Activated T-helper 1 cell treated with anti-CD3 and anti-CD28 coated beads, Interleukin-12 subunit alpha, Interleukin-12 subunit beta, Interleukin-2, Interleukin-4 antibody, amounts not matched to agents 30 ng/mL and 10 ng/mL and 1 ng/mL, durations not matched to agents 14 hours and 24 hours and 36 hours (primary cell): ENCODE results near the gene ALDH4A1. TPM values are rescaled to one million over a fixed set of nuclear protein-coding genes. Genes with fewer than 3 reads are reported as not detected.
A peak's percentile ranks its signal among the peaks of the same experiment; 100 is the strongest.
"Not testable (repeated sequence)": the region's sequence is repeated elsewhere in the genome, so short reads cannot be mapped to it uniquely, and the experiment has no call there.

ENCODE experiments used
- DNase-seq: peaks from one replicate; pipeline ENCODE4 v3.0.0; 2021; ENCODE audit warnings: low spot score
- H3K27ac Mint-ChIP-seq: one replicate; pipeline ENCODE4 v1.8.0; 2021; ENCODE audit warnings: mild to moderate bottlenecking, mixed read lengths
- H3K27me3 Mint-ChIP-seq: one replicate; pipeline ENCODE4 v1.8.0; 2022; ENCODE audit warnings: mild to moderate bottlenecking, moderate library complexity, mixed read lengths; ENCODE audit not compliant: insufficient read depth
- H3K36me3 Mint-ChIP-seq: one replicate; pipeline ENCODE4 v1.8.0; 2021; ENCODE audit warnings: low read depth, mixed read lengths
- H3K4me1 Mint-ChIP-seq: one replicate; pipeline ENCODE4 v1.8.0; 2021; ENCODE audit warnings: low read depth, mixed read lengths
- H3K4me3 Mint-ChIP-seq: one replicate; pipeline ENCODE4 v1.8.0; 2021; ENCODE audit warnings: mild to moderate bottlenecking, moderate library complexity, mixed read lengths
- H3K9me3 Mint-ChIP-seq: one replicate; pipeline ENCODE4 v1.8.0; 2021; ENCODE audit warnings: mixed read lengths
- intact Hi-C: fragments of 100-400 bp; cut with micrococcal nuclease; formaldehyde crosslinking; loops from one replicate; pipeline ENCODE4 v1.15.1; 2024
- total RNA-seq: library from RNA; stranded (reverse); gene quantifications from 2 replicates; pipeline ENCODE4 v1.2.3, GENCODE V29; 2022

ALDH4A1 gene
- total RNA-seq, 1 donor from 2014 or later: 4.4 TPM

DNA sequence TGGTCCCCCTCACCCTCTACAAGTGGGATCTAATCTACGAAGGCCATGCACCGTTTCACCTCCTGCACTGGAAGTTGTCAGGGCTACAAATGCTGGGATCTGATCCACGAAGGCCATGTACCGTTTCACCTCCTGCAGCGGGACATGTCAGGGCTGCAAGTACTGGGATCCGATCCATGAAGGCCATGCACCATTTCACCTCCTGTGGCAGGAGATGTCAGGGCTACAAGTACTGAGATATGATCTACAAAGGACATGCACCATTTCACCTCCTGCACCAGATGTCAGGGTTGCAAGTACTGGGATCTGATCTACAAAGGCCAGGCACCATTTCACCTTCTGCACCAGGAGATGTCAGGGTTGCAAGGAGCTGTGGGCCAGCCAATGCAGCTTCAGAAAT is 7.0 kb downstream of the ALDH4A1 start:
- Mint-ChIP-seq H3K4me3 (no peak overlapping the region), H3K9me3 (no peaks in the 10 kb centered on the region)

DNA sequence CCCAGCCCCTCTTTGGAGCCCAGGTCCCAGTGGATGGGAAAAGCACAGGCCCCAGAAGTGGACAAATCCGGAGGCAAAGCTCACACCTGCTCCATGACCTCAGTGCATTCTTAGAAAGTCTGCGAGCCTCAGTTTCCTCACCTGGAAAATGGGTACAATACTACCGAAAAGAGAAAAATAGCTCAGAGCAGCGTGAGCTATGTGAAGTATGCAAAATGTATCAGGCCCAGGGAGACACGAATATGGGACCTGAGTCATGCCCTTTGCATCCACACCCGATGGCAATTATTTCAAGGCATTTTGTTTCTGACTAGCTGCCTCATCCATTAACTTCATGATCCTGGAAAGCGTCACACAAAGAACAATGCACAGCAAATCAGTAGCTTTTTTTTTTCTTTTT is 9.2 kb downstream of the ALDH4A1 start:
- Mint-ChIP-seq H3K4me3 (no peak overlapping the region), H3K27me3 (no peaks in the 10 kb centered on the region), H3K36me3 (no peaks in the 10 kb centered on the region), H3K9me3 (no peaks in the 10 kb centered on the region), H3K4me1 (no peaks in the 10 kb centered on the region), H3K27ac (no peak overlapping the region)
- intact Hi-C loops: no loop called here
- DNase-seq: no peak

More for the DNA sequence above, 7.0 kb downstream of the ALDH4A1 start:
- intact Hi-C loops: no loop called here
- no peak overlapping the region for H3K27ac Mint-ChIP-seq
- no peaks in the 10 kb centered on the region for H3K27me3 Mint-ChIP-seq
- H3K4me1 Mint-ChIP-seq: peaks cover 11% of the 10 kb centered on the region
- DNase-seq: no peak
- H3K36me3 Mint-ChIP-seq: no peaks in the 10 kb centered on the region

DNA sequence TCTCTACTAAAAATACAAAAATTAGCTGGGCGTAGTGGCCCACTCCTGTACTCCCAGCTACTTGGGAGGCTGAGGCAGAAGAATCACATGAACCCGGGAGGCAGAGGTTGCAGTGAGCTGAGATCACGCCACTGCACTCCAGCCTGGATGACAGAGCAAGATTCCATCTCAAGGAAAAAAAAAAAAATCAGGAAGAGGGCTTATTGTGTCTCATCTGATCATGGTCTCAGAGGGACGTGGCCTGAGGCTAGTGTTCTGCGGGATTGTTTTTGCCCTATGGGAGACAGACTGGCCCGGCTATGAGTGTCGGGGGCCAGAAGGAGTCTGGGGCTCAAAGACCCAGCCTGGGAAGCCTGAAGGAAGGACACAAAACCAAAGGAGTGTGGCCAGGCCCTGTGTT is 10.5 kb downstream of the ALDH4A1 start:
- intact Hi-C loops: not testable (repeated sequence)

DNA sequence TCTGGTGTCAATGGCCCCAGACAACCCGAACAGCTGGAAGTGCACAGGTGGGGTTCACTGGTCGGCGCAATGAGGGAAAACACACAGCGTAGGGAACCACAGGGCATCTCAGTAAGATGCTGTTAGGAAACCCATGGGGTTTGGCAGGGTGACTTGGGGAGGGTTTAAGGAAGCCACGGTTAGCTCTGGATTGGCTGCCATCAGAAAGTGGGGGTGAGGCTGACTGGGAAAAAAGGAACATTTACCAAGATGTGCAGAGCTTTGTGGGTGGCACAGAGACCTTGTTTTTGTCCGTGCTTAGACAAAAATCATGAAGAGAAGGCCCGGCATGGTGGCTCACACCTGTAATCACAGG is 11.0 kb downstream of the ALDH4A1 start:
- no peak overlapping the region for H3K27ac Mint-ChIP-seq
- intact Hi-C loops: no loop called here
- H3K4me3 Mint-ChIP-seq: no peak overlapping the region
- no peaks in the 10 kb centered on the region for H3K4me1 Mint-ChIP-seq
- no peaks in the 10 kb centered on the region for H3K27me3 Mint-ChIP-seq
- no peak for DNase-seq
- H3K9me3 Mint-ChIP-seq: no peaks in the 10 kb centered on the region
- H3K36me3 Mint-ChIP-seq: no peaks in the 10 kb centered on the region

More for the DNA sequence above, 10.5 kb downstream of the ALDH4A1 start:
- not testable (repeated sequence) for H3K4me1 Mint-ChIP-seq, H3K9me3 Mint-ChIP-seq, H3K36me3 Mint-ChIP-seq, DNase-seq, H3K4me3 Mint-ChIP-seq, H3K27me3 Mint-ChIP-seq, H3K27ac Mint-ChIP-seq

DNA sequence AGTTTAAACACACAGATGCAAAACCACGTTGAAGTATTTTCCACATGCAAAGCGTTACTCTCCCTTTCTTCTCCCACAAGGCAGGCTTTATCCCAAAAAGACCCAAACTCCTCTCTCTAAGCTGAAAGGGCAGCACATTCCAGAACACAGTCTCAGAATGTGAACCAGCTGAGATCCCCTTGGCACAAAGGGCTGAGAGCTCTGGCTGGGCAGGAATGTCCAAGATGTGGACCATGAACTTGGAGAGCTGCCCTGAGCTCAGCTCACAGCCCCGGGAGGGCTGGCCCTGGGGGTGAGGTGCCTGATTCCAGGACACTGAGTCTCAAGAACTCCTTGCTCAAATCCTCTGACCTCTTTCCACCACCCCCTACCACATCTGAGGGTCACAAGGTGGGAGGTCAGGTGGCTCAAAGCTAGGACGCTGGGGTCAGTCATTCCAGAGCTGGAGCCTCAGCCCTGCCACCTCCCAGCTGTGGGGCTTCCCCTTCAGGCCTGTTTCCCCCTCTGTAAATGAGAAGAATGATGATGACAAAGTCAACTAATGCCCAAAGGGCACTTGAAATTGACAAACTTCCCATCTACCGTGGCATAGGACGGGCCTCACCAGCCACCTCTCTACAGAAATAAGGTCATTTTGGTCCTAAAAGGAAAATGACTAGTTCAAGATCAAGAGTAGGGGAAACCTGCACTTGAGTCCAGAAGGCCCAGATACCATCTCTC is 11.5 kb downstream of the ALDH4A1 start:
- no peak overlapping the region for H3K27ac Mint-ChIP-seq
- H3K27me3 Mint-ChIP-seq: no peaks in the 10 kb centered on the region
- H3K9me3 Mint-ChIP-seq: no peaks in the 10 kb centered on the region
- DNase-seq: no peak
- intact Hi-C loops: no loop called here
- H3K4me3 Mint-ChIP-seq: no peak overlapping the region
- no peaks in the 10 kb centered on the region for H3K36me3 Mint-ChIP-seq
- H3K4me1 Mint-ChIP-seq: no peaks in the 10 kb centered on the region

DNA sequence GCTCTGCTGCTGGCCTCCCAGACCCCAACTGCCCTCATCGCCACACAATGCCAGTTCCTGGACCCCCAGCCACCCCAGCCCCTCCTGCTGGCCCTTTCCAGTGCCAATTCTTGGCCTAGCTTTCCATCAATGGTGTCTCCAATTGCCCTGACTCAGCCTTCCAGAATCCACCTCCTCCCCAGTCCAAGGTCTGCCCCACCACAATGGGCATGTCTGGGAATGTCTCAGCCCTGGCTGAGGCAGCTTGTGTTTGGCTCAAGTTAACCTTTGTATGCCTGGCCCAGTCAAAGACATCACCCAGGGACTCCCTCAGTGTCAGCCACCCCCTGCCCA is 16.4 kb downstream of the ALDH4A1 start:
- Mint-ChIP-seq H3K36me3 (no peaks in the 10 kb centered on the region), H3K4me3 (no peak overlapping the region), H3K27ac (no peak overlapping the region), H3K4me1 (no peaks in the 10 kb centered on the region), H3K27me3 (no peaks in the 10 kb centered on the region), H3K9me3 (no peaks in the 10 kb centered on the region)
- intact Hi-C loops: no loop called here
- no peak for DNase-seq

DNA sequence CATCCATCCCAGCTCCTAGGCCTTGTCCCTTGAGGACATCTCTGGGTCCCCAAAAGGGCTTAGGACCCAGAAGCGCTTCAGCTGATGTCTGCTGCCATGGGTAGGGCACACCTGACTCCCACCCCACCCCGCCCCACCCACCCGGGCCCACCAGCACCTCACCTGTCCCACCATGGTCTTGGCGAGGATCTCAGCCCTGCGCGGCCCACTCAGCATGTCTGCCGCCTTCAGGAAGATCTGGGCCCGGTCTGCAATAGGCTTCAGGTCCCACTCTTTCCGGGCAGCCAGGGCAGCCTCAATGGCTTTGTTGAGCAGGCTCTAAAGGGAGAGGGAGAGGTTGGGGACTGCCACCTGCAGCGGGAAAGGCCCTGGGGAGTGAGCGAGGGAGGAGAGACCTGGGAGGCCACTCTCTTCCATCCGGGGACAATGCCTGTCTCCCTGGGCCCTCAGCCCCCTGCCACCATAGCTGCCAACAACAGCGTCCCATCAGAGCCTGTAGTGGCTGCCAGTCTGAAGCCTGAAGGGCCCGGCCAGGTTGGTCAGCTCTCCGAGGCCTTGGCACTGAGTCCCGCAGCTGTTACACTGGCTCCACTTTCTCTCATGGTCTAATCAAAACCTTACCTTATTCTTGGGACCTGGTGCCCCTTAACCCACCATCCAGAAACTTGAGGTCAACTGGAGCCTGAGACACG is 16.9 kb downstream of the ALDH4A1 start:
- intact Hi-C loops: no loop called here
- no peak for DNase-seq
- H3K4me3 Mint-ChIP-seq: no peak overlapping the region
- H3K9me3 Mint-ChIP-seq: no peaks in the 10 kb centered on the region
- H3K4me1 Mint-ChIP-seq: no peaks in the 10 kb centered on the region
- no peaks in the 10 kb centered on the region for H3K36me3 Mint-ChIP-seq
- H3K27ac Mint-ChIP-seq: no peak overlapping the region
- H3K27me3 Mint-ChIP-seq: no peaks in the 10 kb centered on the region

DNA sequence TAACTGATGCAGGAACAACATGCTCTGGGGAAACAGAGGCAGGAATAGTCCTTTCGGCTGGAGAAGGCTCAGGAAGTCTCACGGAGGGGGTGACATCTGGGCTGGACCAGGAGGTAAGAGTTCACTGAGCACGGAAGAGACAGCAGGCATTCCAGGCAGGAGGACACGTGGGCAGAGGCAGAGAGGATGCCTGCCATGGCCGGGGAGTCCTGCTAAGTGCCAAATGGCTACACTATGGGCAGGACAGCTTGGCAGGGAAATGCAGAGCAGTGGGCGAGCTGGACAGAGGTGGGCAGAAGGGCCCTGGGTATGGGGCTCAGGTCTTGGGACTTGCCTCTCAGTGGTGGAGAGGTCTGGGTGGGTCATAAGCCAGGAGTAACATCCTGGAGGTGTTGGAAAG is 17.6 kb downstream of the ALDH4A1 start:
- DNase-seq: no peak
- intact Hi-C loops: loop anchor here (1.0 kb wide), 5 partner anchors 23 to 357 kb away; no protein-coding TSS in a partner anchor
- Mint-ChIP-seq H3K36me3 (no peaks in the 10 kb centered on the region), H3K4me3 (no peak overlapping the region), H3K4me1 (no peaks in the 10 kb centered on the region), H3K27me3 (no peaks in the 10 kb centered on the region), H3K9me3 (no peaks in the 10 kb centered on the region), H3K27ac (no peak overlapping the region)

DNA sequence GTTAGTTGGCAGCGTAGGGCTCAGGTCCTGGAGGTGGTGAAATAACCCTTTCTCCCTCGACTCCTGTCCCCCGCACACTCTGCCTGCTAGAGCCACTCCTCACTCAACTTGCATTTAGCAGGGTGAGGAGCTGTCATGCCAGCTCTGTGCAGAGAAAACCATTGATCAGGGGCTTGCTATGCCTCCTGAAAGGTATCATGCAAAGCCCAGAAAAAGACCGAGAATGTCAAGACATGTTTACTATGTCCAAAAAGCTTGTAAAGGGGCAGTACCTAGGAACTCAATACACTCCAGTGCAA is 18.0 kb downstream of the ALDH4A1 start:
- H3K27ac Mint-ChIP-seq: no peak overlapping the region
- H3K27me3 Mint-ChIP-seq: no peaks in the 10 kb centered on the region
- DNase-seq: no peak
- no peaks in the 10 kb centered on the region for H3K4me1 Mint-ChIP-seq
- no peaks in the 10 kb centered on the region for H3K36me3 Mint-ChIP-seq
- H3K9me3 Mint-ChIP-seq: no peaks in the 10 kb centered on the region
- intact Hi-C loops: loop anchor here (1.0 kb wide), 5 partner anchors 23 to 357 kb away; no protein-coding TSS in a partner anchor
- H3K4me3 Mint-ChIP-seq: no peak overlapping the region

DNA sequence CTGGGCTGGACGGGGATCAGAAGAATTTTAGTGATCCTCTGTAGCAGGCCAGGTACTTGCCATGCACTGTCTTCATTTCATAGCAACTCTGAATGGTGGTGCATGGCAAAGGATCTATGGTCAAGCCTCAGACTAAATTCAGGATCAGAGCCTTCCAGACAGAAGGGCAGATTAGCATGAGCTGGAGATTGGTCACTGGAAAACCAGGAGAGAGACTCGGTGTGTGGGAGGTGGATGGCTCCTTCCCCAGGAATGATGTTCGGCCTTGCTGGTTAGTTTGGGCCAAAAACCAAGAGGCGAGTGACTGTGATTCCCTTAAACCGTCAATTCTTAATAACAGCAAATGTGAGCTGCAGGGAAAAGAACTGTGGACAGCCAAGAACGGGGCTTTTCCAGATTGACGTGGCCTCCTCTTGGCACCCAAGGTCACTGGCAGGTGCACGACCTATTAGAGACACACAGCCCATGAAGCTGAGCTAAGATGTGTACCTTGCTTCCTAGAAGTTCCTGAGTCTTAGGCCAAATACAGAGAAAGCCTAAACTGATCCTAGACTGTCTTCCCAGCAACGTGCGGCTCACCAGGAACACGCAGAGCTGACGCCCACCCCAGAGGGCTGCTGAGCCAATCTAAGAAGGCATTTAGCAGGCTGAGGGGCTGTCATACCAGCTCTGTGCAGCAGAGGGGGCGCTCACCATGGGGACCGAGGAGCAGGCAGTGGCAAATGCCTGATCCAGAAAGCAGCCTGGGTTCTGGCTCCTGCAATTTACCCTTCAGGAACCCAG is 18.5 kb downstream of the ALDH4A1 start:
- Mint-ChIP-seq H3K27ac (no peak overlapping the region), H3K27me3 (no peaks in the 10 kb centered on the region), H3K9me3 (no peaks in the 10 kb centered on the region), H3K36me3 (no peaks in the 10 kb centered on the region), H3K4me1 (no peaks in the 10 kb centered on the region), H3K4me3 (no peak overlapping the region)
- peak; percentile 49 for DNase-seq
- intact Hi-C loops: loop anchor here (1.0 kb wide), 5 partner anchors 23 to 357 kb away; no protein-coding TSS in a partner anchor

DNA sequence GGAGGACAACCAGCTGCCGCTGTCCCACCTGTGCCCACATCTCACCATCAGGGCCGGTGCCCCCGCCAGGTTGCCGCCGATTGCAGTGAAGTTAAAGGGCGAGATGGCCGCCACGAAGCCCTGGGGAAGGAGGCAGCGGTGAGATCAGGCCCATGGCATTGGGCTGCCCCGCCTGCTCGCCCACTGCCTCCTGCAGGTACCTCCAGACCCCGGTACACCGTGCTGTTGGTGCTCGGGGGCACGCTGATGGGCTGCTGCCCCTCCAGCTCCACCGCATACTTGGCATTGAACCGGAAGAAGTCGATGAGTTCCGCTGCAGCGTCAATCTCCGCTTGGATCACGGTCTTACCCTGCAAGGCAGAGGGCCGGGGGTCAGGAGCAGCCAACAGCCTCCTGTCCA is 19.3 kb downstream of the ALDH4A1 start:
- no peak for DNase-seq
- no peaks in the 10 kb centered on the region for H3K4me1 Mint-ChIP-seq
- H3K27me3 Mint-ChIP-seq: no peaks in the 10 kb centered on the region
- H3K27ac Mint-ChIP-seq: no peak overlapping the region
- H3K4me3 Mint-ChIP-seq: no peak overlapping the region
- H3K9me3 Mint-ChIP-seq: no peaks in the 10 kb centered on the region
- intact Hi-C loops: no loop called here
- H3K36me3 Mint-ChIP-seq: no peaks in the 10 kb centered on the region

DNA sequence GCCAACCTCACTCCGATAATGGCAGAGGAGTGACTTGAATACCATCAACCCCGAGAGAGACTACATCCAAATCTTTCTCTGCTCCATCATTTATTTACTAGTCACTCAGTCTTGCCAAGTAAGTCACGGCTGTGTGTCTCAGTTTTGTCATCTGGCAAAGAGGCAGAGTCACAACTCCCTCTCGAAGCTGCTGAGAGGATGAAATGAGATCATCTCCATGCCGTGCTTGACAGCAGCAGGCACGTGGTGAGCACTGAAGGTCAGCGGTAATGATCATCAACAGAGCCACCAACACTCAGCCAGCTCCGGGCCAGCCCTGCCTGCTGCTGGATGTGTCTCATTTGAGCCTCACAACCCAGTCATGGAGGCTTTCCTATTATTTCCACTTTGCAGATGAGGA is 19.9 kb downstream of the ALDH4A1 start:
- H3K4me3 Mint-ChIP-seq: no peak overlapping the region
- intact Hi-C loops: no loop called here
- H3K9me3 Mint-ChIP-seq: no peaks in the 10 kb centered on the region
- no peak for DNase-seq
- H3K4me1 Mint-ChIP-seq: no peaks in the 10 kb centered on the region
- no peak overlapping the region for H3K27ac Mint-ChIP-seq
- H3K27me3 Mint-ChIP-seq: no peaks in the 10 kb centered on the region
- H3K36me3 Mint-ChIP-seq: no peaks in the 10 kb centered on the region

DNA sequence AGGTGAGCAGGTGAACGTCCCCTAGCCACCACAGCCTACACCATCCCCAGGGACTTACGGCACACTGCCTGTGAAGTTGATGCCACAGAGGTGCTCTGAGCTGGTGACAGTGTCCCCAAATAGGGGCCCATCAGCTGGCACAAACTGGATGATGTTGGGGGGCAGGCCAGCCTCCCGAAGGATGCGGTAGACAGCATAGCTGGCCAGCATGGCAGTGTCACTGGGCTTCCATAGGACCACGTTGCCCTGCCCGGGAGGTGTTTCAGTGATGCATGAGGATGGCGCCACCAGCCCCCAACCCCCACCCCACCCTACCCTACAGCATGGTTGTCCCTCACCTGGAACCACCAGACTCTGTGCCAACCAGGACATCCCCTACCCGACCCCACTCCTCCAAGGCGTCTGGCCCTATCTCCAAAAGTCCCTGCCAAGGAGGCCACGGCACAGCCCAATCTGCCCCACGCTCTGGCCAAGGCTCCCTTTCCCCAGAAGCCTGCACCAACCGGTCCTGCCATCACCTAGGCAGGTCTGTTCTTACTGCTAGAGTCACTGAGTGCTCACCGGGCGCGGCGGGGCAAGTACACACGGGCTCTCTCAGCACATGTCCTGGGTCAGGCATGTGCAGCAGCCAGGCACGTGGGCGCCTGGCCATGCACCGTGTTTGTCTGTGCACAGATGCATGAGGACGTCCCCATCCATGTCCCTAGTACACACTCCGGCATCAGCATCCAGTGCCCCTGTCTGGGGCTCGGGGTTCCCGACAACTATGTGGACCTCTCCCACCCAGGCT is 20.5 kb downstream of the ALDH4A1 start:
- intact Hi-C loops: no loop called here
- no peak for DNase-seq
- Mint-ChIP-seq H3K36me3 (no peaks in the 10 kb centered on the region), H3K4me3 (no peak overlapping the region), H3K4me1 (no peaks in the 10 kb centered on the region), H3K27me3 (no peaks in the 10 kb centered on the region), H3K27ac (no peak overlapping the region), H3K9me3 (no peaks in the 10 kb centered on the region)
